NT2/D1 (cell line): ENCODE data around the gene PRMT7.

Experiments used
- DNase-seq: peaks from one replicate; pipeline ENCODE4 v3.0.0-alpha.2; 2011; ENCODE audit warnings: low read depth, low spot score
- H3K27me3 ChIP-seq: 2 replicates; pipeline ENCODE4 v1.6.0; 2011; ENCODE audit warnings: mild to moderate bottlenecking; ENCODE audit not compliant: insufficient read length, insufficient read depth
- H3K36me3 ChIP-seq: 2 replicates; pipeline ENCODE4 v1.6.1; 2011; ENCODE audit warnings: mild to moderate bottlenecking, low read length, mixed read lengths; ENCODE audit not compliant: insufficient read depth, insufficient read length
- H3K4me1 ChIP-seq: 2 replicates; pipeline ENCODE4 v1.5.1; 2011; ENCODE audit not compliant: insufficient read depth, insufficient read length
- H3K4me3 ChIP-seq: 2 replicates; pipeline ENCODE4 v1.5.1; 2011; ENCODE audit warnings: low read depth; ENCODE audit not compliant: insufficient read length
- H3K9ac ChIP-seq: 2 replicates; pipeline ENCODE4 v1.6.0; 2011; ENCODE audit warnings: low read depth; ENCODE audit not compliant: insufficient read length
- H3K9me3 ChIP-seq: 2 replicates; pipeline ENCODE4 v1.5.1; 2011; ENCODE audit warnings: mild to moderate bottlenecking, low read length; ENCODE audit not compliant: insufficient read depth
- SUZ12 ChIP-seq: IDR thresholded peaks from 2 replicates; pipeline ENCODE4 v1.6.1; 2011; ENCODE audit not compliant: insufficient read length, insufficient read depth; ENCODE audit errors: extremely low read depth
- YY1 ChIP-seq: IDR thresholded peaks from 2 replicates; pipeline ENCODE4 v1.6.1; 2011; ENCODE audit not compliant: insufficient read length, insufficient read depth
- ZNF274 ChIP-seq: IDR thresholded peaks from 2 replicates; pipeline ENCODE4 v1.6.1; 2011; ENCODE audit warnings: mild to moderate bottlenecking, low read depth, low read length

PRMT7 gene

GRCh38 chr16:68399456-68399855 is 88.6 kb downstream of the PRMT7 start:
- DNase-seq, result no peak
- no peak for TF ChIP-seq SUZ12
- Histone ChIP-seq H3K36me3 (no peaks in the 10 kb centered on the region), H3K4me3 (no peak overlapping the region), H3K27me3 (no peaks in the 10 kb centered on the region), H3K9ac (no peak overlapping the region), H3K9me3 (peaks cover 6% of the 10 kb centered on the region; the same call in 1 of the 2 replicates), H3K4me1 (peaks cover 35% of the 10 kb centered on the region)

- Histone ChIP-seq H3K4me1 (peaks cover 33% of the 10 kb centered on the region), H3K36me3 (no peaks in the 10 kb centered on the region), H3K4me3 (no peak overlapping the region), H3K9ac (no peak overlapping the region), H3K9me3 (peaks cover 6% of the 10 kb centered on the region; the same call in 1 of the 2 replicates), H3K27me3 (no peaks in the 10 kb centered on the region)
- no peak for DNase-seq
- TF ChIP-seq ZNF274, result no peak
- no peak for TF ChIP-seq SUZ12
- no peak for TF ChIP-seq YY1
These were observed 89.5 kb downstream of the PRMT7 start for GRCh38 chr16:68400083-68400923.

DNA sequence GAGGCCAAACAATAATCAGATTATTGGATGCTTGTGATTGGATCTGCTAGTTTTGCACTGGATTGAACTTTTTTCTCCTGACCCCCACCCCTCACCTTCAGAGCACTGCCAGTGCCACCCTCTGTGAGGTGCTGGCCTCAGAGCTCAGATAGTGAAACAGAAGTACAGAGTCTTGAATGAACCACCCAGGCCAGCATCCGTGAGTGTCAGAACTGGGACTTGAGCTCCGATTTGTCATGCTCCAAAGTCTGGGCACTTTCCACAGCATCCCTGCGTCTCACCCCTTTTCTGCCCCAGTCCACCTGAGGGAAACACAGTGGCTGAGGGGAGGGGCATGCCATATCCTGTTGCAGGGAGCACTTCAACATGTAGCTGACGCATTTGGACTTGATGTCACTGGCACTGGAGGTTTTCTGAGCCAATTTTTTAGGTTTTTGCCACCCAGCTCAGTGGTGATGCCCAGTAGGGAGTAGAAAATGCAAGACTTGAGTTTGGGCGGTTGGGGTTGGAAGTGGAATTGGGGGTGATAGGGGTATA is 90.2 kb downstream of the PRMT7 start:
- no peak for DNase-seq
- Histone ChIP-seq H3K9me3 (peaks cover 6% of the 10 kb centered on the region; the same call in 1 of the 2 replicates), H3K4me3 (no peak overlapping the region), H3K27me3 (no peaks in the 10 kb centered on the region), H3K9ac (no peak overlapping the region), H3K36me3 (no peaks in the 10 kb centered on the region), H3K4me1 (peaks cover 33% of the 10 kb centered on the region)
- no peak for TF ChIP-seq ZNF274
- no peak for TF ChIP-seq SUZ12
- TF ChIP-seq YY1, result no peak

DNA sequence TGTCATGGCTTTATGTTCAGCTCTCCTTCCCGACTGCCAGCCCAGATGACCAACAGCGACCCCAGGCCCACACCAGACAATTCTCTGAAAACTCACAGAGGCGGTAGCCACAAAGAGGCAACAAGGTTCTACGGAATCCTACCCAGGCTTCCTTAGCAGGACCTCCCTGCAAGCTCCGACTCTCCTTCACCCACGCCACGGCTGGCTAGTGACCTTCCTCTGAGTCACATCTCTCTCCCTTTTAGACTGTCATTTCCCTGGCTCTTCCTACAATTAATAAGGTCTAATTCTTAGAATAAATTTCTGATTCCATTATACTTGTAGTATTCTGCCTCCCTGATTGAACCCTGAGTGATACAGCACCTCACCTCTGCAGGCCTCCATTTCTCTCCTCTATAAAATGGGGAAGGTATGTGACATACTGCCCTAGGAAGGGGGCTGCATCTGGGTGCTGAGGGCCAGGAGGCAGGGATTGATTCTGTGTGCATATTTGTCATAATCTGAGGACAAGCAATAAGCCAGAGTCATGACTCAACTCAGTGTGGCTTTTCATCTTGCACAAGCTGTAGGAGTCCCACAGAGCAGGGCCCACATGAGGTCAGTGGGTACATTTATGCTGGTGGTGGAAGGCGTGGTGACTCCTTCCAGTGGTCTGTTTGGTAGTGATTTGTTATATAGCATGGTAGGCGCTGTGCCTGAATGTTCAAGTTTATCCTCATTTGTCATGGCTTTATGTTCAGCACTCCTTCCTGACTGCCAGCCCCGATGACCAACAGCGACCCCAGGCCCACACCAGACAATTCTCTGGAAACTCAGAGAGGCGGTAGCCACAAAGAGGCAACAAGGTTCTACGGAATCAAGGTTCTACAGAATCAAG is 91.3 kb downstream of the PRMT7 start:
- Histone ChIP-seq H3K9me3 (peaks cover 6% of the 10 kb centered on the region; the same call in 1 of the 2 replicates), H3K27me3 (no peaks in the 10 kb centered on the region), H3K4me1 (peaks cover 33% of the 10 kb centered on the region), H3K4me3 (no peak overlapping the region), H3K36me3 (no peaks in the 10 kb centered on the region), H3K9ac (no peak overlapping the region)
- TF ChIP-seq ZNF274, result no peak
- TF ChIP-seq SUZ12, result no peak
- TF ChIP-seq YY1, result no peak
- no peak for DNase-seq

GRCh38 chr16:68402748-68403040 is 91.9 kb downstream of the PRMT7 start:
- H3K36me3 ChIP-seq, result no peaks in the 10 kb centered on the region
- no peak for TF ChIP-seq YY1
- TF ChIP-seq SUZ12, result no peak
- TF ChIP-seq ZNF274, result no peak
- H3K27me3 ChIP-seq, result no peaks in the 10 kb centered on the region

GRCh38 chr16:68403177-68403576 is 92.4 kb downstream of the PRMT7 start:
- TF ChIP-seq YY1, result no peak
- no peak for TF ChIP-seq SUZ12
- TF ChIP-seq ZNF274, result no peak
- Histone ChIP-seq H3K36me3 (no peaks in the 10 kb centered on the region), H3K9me3 (peaks cover 6% of the 10 kb centered on the region; the same call in 1 of the 2 replicates), H3K27me3 (no peaks in the 10 kb centered on the region), H3K4me1 (peaks cover 29% of the 10 kb centered on the region), H3K9ac (no peak overlapping the region), H3K4me3 (no peak overlapping the region)
- DNase-seq, result no peak

More at GRCh38 chr16:68402748-68403040, 91.9 kb downstream of the PRMT7 start:
- Histone ChIP-seq H3K4me3 (no peak overlapping the region), H3K9ac (no peak overlapping the region), H3K9me3 (peaks cover 6% of the 10 kb centered on the region; the same call in 1 of the 2 replicates), H3K4me1 (peaks cover 29% of the 10 kb centered on the region)
- DNase-seq, result no peak

DNA sequence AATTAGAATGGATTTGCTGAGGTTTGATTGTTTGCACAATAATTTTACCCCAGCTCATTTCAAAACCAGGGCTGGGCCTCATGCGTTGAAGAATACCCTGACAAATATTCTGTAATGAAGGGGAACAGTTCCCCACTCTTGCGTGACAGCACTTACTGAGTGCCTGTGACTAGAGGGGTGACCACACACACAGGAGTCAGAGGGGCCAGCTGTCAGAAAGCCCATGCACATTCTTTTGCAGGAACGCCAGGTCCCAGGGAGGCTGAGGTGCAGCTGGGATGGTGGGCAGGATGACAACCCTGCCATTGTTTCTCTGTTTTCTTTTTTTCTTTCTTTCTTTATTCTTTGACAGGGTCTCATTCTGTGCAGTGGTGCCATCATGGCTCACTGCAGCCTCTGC is 92.9 kb downstream of the PRMT7 start:
- TF ChIP-seq SUZ12 (no peak), ZNF274 (no peak)
- Histone ChIP-seq H3K27me3 (no peaks in the 10 kb centered on the region), H3K36me3 (no peaks in the 10 kb centered on the region), H3K4me1 (peaks cover 29% of the 10 kb centered on the region), H3K9ac (no peak overlapping the region), H3K4me3 (no peak overlapping the region), H3K9me3 (peaks cover 6% of the 10 kb centered on the region; the same call in 1 of the 2 replicates)
- DNase-seq, result no peak
